ENCODE results near the gene CCDC149.

DNA sequence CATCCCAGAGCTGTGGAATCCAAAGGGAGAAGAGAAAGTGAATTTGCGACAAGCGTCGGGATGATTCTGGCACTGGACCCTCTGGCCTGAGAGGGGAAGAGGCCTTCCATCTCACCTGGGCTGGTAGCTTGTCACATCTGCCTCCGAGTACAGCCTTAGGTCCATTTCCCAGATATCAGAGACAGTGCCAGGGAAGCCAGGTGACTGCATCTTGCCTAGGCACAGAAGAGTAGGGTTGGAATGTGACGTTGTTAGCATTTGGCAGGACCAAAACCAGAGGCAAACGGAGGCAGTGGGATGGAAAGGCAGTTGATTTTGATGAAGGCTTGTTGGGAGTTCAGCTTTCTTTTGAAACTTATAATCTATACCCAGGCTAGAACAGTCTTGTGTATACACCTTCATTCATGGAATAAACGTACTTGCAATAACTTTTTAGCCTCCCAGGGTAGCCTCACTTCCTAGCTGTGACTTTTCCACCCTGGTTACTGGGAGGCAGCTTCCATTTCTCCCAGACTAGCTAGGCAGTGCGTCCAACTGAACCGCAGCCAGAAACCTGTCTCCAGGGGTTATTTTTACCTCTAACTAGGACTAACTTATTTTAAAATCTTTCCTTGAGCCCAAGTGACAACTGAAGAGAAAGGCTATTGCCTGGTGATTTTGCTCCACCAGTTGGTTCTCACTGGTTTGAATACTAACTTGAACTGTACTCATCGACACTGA, 111.5 kb downstream of the CCDC149 start:
- TF ChIP-seq, protein P1, sequence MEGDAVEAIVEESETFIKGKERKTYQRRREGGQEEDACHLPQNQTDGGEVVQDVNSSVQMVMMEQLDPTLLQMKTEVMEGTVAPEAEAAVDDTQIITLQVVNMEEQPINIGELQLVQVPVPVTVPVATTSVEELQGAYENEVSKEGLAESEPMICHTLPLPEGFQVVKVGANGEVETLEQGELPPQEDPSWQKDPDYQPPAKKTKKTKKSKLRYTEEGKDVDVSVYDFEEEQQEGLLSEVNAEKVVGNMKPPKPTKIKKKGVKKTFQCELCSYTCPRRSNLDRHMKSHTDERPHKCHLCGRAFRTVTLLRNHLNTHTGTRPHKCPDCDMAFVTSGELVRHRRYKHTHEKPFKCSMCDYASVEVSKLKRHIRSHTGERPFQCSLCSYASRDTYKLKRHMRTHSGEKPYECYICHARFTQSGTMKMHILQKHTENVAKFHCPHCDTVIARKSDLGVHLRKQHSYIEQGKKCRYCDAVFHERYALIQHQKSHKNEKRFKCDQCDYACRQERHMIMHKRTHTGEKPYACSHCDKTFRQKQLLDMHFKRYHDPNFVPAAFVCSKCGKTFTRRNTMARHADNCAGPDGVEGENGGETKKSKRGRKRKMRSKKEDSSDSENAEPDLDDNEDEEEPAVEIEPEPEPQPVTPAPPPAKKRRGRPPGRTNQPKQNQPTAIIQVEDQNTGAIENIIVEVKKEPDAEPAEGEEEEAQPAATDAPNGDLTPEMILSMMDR (conservative IDR thresholded peaks at IDR 0.05), result no peak
- TF ChIP-seq ZFX (IDR thresholded peaks at IDR 0.05), result no peak
